ENCODE measurements around the gene QRFPR.

Gene QRFPR

DNA sequence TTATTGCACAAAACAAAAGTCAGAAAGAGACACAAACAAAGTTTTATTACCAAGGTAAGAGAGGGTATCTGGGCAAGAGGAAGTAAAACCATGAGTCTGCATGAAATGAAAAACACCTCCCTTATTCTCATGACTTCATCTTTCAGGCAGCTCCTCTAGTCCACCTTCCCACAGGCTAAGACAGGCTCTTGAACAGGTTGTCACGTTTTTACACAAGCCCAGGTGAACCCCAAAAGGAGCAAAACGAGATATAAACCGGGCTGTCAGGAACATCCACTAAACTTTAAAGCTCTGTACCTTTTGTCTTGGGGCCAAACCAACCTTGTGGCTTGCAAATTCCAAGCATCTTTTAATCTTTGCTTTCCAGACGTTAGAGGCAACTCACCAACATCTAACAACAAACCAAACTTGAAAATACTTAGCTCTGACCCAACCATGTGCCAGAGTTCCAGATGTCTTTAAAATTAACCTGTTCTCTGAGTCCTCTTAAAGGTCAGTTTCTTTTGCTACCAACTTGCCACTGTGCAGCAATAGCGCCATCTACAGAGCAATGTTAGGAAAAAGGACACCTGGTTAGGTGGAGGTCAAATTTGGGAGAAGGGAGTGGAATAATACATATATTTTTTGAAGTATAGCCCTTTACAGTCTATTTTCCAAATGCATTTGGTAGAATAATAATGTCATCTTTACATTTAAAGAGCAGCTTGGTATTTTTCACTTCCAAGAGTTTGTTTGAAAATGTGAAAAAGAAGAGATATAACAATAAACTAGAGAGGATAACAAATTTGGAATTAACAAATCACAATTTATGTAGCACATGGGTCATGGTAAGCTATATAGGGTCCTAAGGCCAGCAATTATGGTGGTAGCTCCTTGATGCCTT lies 73.1 kb downstream of the QRFPR start:
- no peaks in the 10 kb centered on the region for H3K36me3 ChIP-seq
- no peaks in the 10 kb centered on the region for H3K4me1 ChIP-seq
- no peak overlapping the region for H3K4me3 ChIP-seq
- H3K27me3 ChIP-seq = no peaks in the 10 kb centered on the region
- intact Hi-C loops (cut with DNase I; ENCODE audit: low total_unique reads) = no loop called here
- no peak for DNase-seq
- no peak overlapping the region for H3K27ac ChIP-seq
- H3K9me3 ChIP-seq = no peaks in the 10 kb centered on the region
- TF ChIP-seq CTCF (IDR thresholded peaks at IDR 0.05) = no peak

GRCh38 chr4:121306931-121307330 lies 73.9 kb downstream of the QRFPR start:
- H3K27me3 ChIP-seq = no peaks in the 10 kb centered on the region
- intact Hi-C loops (cut with DNase I; ENCODE audit: low total_unique reads) = no loop called here
- H3K27ac ChIP-seq = no peak overlapping the region
- H3K4me1 ChIP-seq = no peaks in the 10 kb centered on the region
- no peak overlapping the region for H3K4me3 ChIP-seq
- no peaks in the 10 kb centered on the region for H3K36me3 ChIP-seq
- H3K9me3 ChIP-seq = no peaks in the 10 kb centered on the region
- no peak for DNase-seq
- no peak for TF ChIP-seq CTCF (IDR thresholded peaks at IDR 0.05)

DNA sequence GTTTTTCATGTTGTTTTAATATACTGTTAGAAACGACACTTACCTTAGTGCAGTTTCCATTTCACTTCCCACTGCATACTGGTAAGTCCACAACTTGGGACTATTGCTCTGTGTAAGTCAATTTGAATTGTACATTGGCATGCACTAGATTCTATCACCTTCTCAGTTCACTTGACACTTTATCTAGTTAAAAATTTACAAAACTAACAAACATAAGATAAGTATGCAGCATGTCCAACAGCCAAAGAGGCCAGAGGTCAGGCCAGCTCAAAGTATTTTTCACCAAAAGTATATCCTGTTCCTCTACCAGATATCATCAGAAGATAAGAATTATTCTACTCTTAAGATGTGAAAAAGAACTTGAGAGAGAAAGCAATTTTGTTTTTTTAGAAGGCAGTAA lies 75.9 kb downstream of the QRFPR start:
- Histone ChIP-seq H3K9me3 (no peaks in the 10 kb centered on the region), H3K4me3 (no peak overlapping the region), H3K27me3 (no peaks in the 10 kb centered on the region), H3K36me3 (no peaks in the 10 kb centered on the region), H3K4me1 (no peaks in the 10 kb centered on the region), H3K27ac (no peak overlapping the region)
- no peak for DNase-seq
- intact Hi-C loops (cut with DNase I; ENCODE audit: low total_unique reads) = no loop called here
- no peak for TF ChIP-seq CTCF (IDR thresholded peaks at IDR 0.05)

DNA sequence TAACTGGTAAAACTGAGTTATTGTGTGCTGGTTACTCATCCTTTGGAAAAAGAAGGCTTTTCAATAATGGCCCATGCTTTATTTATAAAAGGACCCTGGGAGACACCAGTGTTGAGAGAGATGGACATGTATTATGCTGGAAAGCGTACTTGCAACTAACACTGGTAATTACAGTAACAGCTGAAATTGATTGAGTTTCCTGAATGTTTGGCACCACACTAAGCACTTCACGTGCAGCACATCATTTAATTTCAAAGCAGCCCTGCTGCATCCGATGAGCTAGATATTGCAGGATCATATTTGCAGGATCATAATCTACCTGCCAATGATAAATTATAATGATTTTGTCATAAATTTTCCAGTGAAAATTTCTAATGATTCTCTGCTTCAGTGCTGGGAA lies 81.5 kb downstream of the QRFPR start:
- Histone ChIP-seq H3K27ac (no peak overlapping the region), H3K27me3 (no peaks in the 10 kb centered on the region), H3K9me3 (no peaks in the 10 kb centered on the region), H3K36me3 (no peaks in the 10 kb centered on the region), H3K4me1 (no peaks in the 10 kb centered on the region), H3K4me3 (no peak overlapping the region)
- intact Hi-C loops (cut with DNase I; ENCODE audit: low total_unique reads) = no loop called here
- no peak for DNase-seq
- no peak for TF ChIP-seq CTCF (IDR thresholded peaks at IDR 0.05)

- H3K9me3 ChIP-seq = peaks cover 0 to 5% (median 0%) of the 10 kb centered on the region in 3 donors
- H3K4me1 ChIP-seq = no peaks in the 10 kb centered on the region
- H3K36me3 ChIP-seq = no peaks in the 10 kb centered on the region
- H3K27ac ChIP-seq = no peak overlapping the region
- DNase-seq = no peak
- H3K27me3 ChIP-seq = no peaks in the 10 kb centered on the region
- no peak overlapping the region for H3K4me3 ChIP-seq
- TF ChIP-seq CTCF (IDR thresholded peaks at IDR 0.05) = no peak
- intact Hi-C loops (cut with DNase I; ENCODE audit: low total_unique reads) = no loop called here
Measured at GRCh38 chr4:121283319-121283718, 97.5 kb downstream of the QRFPR start.

Measured in tibial artery (tissue), 4 donors.